Muscle layer of colon (tissue), 2 donors: Measurements from ENCODE around the gene TP53I11.

ENCODE experiments used
- H3K27ac ChIP-seq: one replicate; pipeline ENCODE4 v1.7.0; 2013; ENCODE audit warnings: low read depth, mild to moderate bottlenecking, low read length, moderate library complexity
- H3K27me3 ChIP-seq, 2 donors: one replicate each; pipeline ENCODE4 v1.7.0; 2013; ENCODE audit warnings: low read length in 2 of 2, mild to moderate bottlenecking in 2 of 2; ENCODE audit not compliant: insufficient read depth in 2 of 2, control insufficient read depth in 1 of 2
- H3K36me3 ChIP-seq: one replicate; pipeline ENCODE4 v1.7.0; 2013; ENCODE audit warnings: mild to moderate bottlenecking, low read length; ENCODE audit not compliant: insufficient read depth
- H3K4me1 ChIP-seq: one replicate; pipeline ENCODE4 v1.7.0; 2013; ENCODE audit warnings: mild to moderate bottlenecking, low read length; ENCODE audit not compliant: insufficient read depth
- H3K4me3 ChIP-seq, 2 donors: one replicate each; pipeline ENCODE4 v1.7.0; 2013; ENCODE audit warnings: low read length in 2 of 2, low read depth in 1 of 2, mild to moderate bottlenecking in 1 of 2, moderate library complexity in 1 of 2
- H3K9ac ChIP-seq: one replicate; pipeline ENCODE4 v1.7.0; 2013; ENCODE audit warnings: low read length
- H3K9me3 ChIP-seq: one replicate; pipeline ENCODE4 v1.7.0; 2013; ENCODE audit warnings: mild to moderate bottlenecking, low read length
- donor health status: abdominal sarcoma.
- donor health status: Adenocarcinoma of cecum.

TP53I11 gene

GRCh38 chr11:44903518-44903917 is 47.2 kb downstream of the TP53I11 start:
- Histone ChIP-seq H3K27ac (no peak overlapping the region), H3K4me1 (peaks cover 9% of the 10 kb centered on the region), H3K27me3 (no peaks in the 10 kb centered on the region), H3K4me3 (no peak overlapping the region), H3K36me3 (peaks cover 5% of the 10 kb centered on the region), H3K9me3 (no peaks in the 10 kb centered on the region), H3K9ac (no peak overlapping the region)

- Histone ChIP-seq H3K9me3 (no peaks in the 10 kb centered on the region), H3K27me3 (no peaks in the 10 kb centered on the region), H3K4me3 (no peak overlapping the region), H3K4me1 (peaks cover 9% of the 10 kb centered on the region), H3K36me3 (peaks cover 9% of the 10 kb centered on the region), H3K9ac (no peak overlapping the region), H3K27ac (no peak overlapping the region)
These were observed 47.6 kb downstream of the TP53I11 start for GRCh38 chr11:44903035-44903434.

- Histone ChIP-seq H3K27me3 (no peaks in the 10 kb centered on the region), H3K9ac (no peak overlapping the region), H3K9me3 (no peaks in the 10 kb centered on the region), H3K4me3 (no peak overlapping the region), H3K4me1 (peaks cover 9% of the 10 kb centered on the region), H3K27ac (no peak overlapping the region), H3K36me3 (peaks cover 11% of the 10 kb centered on the region)
These were observed 48.9 kb downstream of the TP53I11 start for GRCh38 chr11:44901786-44902185.

GRCh38 chr11:44901120-44901633 is 49.5 kb downstream of the TP53I11 start:
- H3K36me3 ChIP-seq, result peaks cover 11% of the 10 kb centered on the region
- H3K27ac ChIP-seq, result no peak overlapping the region
- H3K9me3 ChIP-seq, result no peaks in the 10 kb centered on the region
- H3K9ac ChIP-seq, result no peak overlapping the region
- H3K4me3 ChIP-seq, result no peak overlapping the region
- H3K27me3 ChIP-seq, result no peaks in the 10 kb centered on the region
- peaks cover 9% of the 10 kb centered on the region for H3K4me1 ChIP-seq

DNA sequence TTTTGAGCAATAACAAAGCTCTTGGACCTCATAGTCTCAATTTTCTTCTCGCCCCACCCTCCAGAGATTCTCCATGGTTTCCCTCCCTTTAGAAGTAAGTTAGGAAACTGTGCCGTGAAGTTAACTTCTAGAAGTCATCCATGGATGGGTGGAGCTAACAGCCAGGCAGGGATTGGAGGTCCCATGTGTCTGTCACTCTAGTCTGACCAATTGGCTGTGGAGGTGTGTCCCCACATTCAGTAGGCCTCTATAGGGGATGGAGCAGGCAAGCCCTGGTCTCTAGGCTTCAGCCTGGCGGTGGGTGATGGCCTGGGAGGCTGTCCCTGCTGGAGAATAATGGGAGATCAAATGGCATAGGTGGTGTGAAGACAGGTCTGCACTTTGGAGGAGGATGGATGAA is 50.7 kb downstream of the TP53I11 start:
- H3K9ac ChIP-seq, result no peak overlapping the region
- no peaks in the 10 kb centered on the region for H3K27me3 ChIP-seq
- H3K27ac ChIP-seq, result no peak overlapping the region
- H3K4me1 ChIP-seq, result peaks cover 9% of the 10 kb centered on the region
- peaks cover 11% of the 10 kb centered on the region for H3K36me3 ChIP-seq
- H3K9me3 ChIP-seq, result no peaks in the 10 kb centered on the region
- no peak overlapping the region for H3K4me3 ChIP-seq

- H3K9ac ChIP-seq, result no peak overlapping the region
- peaks cover 23% of the 10 kb centered on the region for H3K4me1 ChIP-seq
- H3K9me3 ChIP-seq, result no peaks in the 10 kb centered on the region
- H3K27ac ChIP-seq, result peak overlapping the region; percentile 78
- H3K4me3 ChIP-seq, result no peak overlapping the region
- peaks cover 8% of the 10 kb centered on the region for H3K36me3 ChIP-seq
- peaks cover 0 to 4% of the 10 kb centered on the region in 2 donors for H3K27me3 ChIP-seq
These were observed 56.7 kb downstream of the TP53I11 start for GRCh38 chr11:44893846-44894617.

GRCh38 chr11:44893308-44893822 is 57.3 kb downstream of the TP53I11 start:
- H3K9me3 ChIP-seq, result no peaks in the 10 kb centered on the region
- H3K27me3 ChIP-seq, result peaks cover 0 to 4% of the 10 kb centered on the region in 2 donors
- H3K36me3 ChIP-seq, result peaks cover 5% of the 10 kb centered on the region
- H3K4me1 ChIP-seq, result peaks cover 23% of the 10 kb centered on the region
- H3K4me3 ChIP-seq, result no peak overlapping the region
- peak overlapping the region; percentile 78 for H3K27ac ChIP-seq
- H3K9ac ChIP-seq, result peak overlapping the region; percentile 28

DNA sequence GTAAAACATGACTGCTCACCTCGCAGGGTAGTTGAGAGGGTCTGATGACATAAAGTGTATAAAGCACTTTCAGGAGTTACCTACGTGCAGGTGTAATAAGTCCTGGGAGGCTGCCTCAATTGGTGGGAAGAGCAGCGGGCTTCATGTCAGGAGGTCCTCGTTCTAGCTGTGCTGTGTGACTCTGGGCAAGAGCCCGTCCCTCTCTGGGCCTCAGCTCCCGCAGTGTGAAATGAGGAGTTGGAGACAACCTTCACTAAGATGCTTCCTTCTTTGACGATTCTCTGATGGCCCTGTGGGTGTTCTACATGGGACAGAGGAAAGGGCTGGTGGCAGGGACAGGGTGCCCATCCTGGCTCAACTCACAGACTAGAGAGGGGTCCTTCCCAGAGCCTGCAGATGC is 57.8 kb downstream of the TP53I11 start:
- Histone ChIP-seq H3K36me3 (no peaks in the 10 kb centered on the region), H3K9me3 (no peaks in the 10 kb centered on the region), H3K27me3 (peaks cover 0 to 4% of the 10 kb centered on the region in 2 donors), H3K4me3 (no peak overlapping the region), H3K9ac (peak overlapping the region; percentile 28), H3K4me1 (peaks cover 23% of the 10 kb centered on the region), H3K27ac (peak overlapping the region; percentile 78)

DNA sequence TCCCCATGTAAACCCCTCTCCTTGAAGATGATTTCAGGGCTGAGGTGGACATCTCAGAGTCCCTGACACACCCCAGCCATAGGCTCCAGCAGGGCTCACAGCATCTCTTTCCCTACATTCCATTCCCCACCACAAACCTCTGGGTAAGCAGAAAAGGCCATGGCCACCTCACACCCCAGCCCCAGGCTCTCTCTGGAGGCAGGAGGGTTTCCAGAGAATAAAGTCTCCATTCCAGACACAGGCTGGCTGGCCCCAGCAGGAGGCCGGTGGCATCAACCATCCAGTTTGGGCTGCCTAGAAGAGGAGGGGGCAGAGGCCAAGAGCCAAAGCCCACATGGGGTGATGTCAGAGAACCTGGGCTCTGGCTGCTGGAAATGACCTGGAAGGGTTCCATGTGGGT is 61.4 kb downstream of the TP53I11 start:
- H3K9me3 ChIP-seq, result no peaks in the 10 kb centered on the region
- no peak overlapping the region for H3K4me3 ChIP-seq
- peaks cover 0 to under 1% of the 10 kb centered on the region in 2 donors for H3K27me3 ChIP-seq
- no peak overlapping the region for H3K27ac ChIP-seq
- H3K36me3 ChIP-seq, result no peaks in the 10 kb centered on the region
- H3K9ac ChIP-seq, result no peak overlapping the region
- peaks cover 43% of the 10 kb centered on the region for H3K4me1 ChIP-seq

GRCh38 chr11:44887636-44888035 is 63.0 kb downstream of the TP53I11 start:
- Histone ChIP-seq H3K9ac (no peak overlapping the region), H3K36me3 (no peaks in the 10 kb centered on the region), H3K27me3 (no peaks in the 10 kb centered on the region), H3K9me3 (no peaks in the 10 kb centered on the region), H3K4me3 (no peak overlapping the region), H3K4me1 (peaks cover 28% of the 10 kb centered on the region), H3K27ac (no peak overlapping the region)

GRCh38 chr11:44886790-44887140 is 63.9 kb downstream of the TP53I11 start:
- Histone ChIP-seq H3K4me3 (no peak overlapping the region), H3K27ac (no peak overlapping the region), H3K4me1 (peaks cover 25% of the 10 kb centered on the region), H3K36me3 (no peaks in the 10 kb centered on the region), H3K9me3 (no peaks in the 10 kb centered on the region), H3K27me3 (no peaks in the 10 kb centered on the region), H3K9ac (peak overlapping the region; percentile 35)
